GM23248 (cell line): ENCODE data around the gene VGF. TPM values are rescaled to one million over a fixed set of nuclear protein-coding genes. Genes with fewer than 3 reads are reported as not detected.
"Not testable (repeated sequence)": the region's sequence is repeated elsewhere in the genome, so short reads cannot be mapped to it uniquely, and the experiment has no call there.

Experiments
- DNase-seq: peaks from one replicate; pipeline ENCODE4 v3.0.0-alpha.2; 2015
- H2AFZ ChIP-seq: fragments of 200-600 bp; sonication (generic); 2 replicates; pipeline ENCODE4 v1.6.1; 2016; ENCODE audit warnings: antibody characterized with exemption
- H3F3A ChIP-seq: fragments of 200-600 bp; sonication (generic); 2 replicates; pipeline ENCODE4 v1.6.1; 2016; ENCODE audit warnings: mild to moderate bottlenecking, antibody characterized with exemption, mixed run types; ENCODE audit not compliant: insufficient read depth
- H3K27ac ChIP-seq: fragments of 200-600 bp; sonication (generic); 2 replicates; pipeline ENCODE4 v1.5.1; 2016; ENCODE audit warnings: mild to moderate bottlenecking
- H3K27me3 ChIP-seq: fragments of 200-600 bp; sonication (generic); replicated peaks from 2 replicates; pipeline ENCODE4 v1.6.1; 2016; ENCODE audit warnings: mild to moderate bottlenecking; ENCODE audit not compliant: insufficient read depth
- H3K36me3 ChIP-seq: fragments of 200-600 bp; sonication (generic); 2 replicates; pipeline ENCODE4 v1.6.1; 2016; ENCODE audit warnings: low read depth, mild to moderate bottlenecking
- H3K4me1 ChIP-seq: fragments of 200-600 bp; sonication (generic); 2 replicates; pipeline ENCODE4 v1.6.1; 2016; ENCODE audit warnings: mild to moderate bottlenecking; ENCODE audit not compliant: insufficient read depth
- H3K4me2 ChIP-seq: fragments of 200-600 bp; sonication (generic); one replicate; pipeline ENCODE4 v1.6.1; 2016; ENCODE audit warnings: mild to moderate bottlenecking; ENCODE audit not compliant: unreplicated experiment
- H3K4me3 ChIP-seq: fragments of 200-600 bp; sonication (generic); 2 replicates; pipeline ENCODE4 v1.5.1; 2016; ENCODE audit warnings: mild to moderate bottlenecking
- H3K79me2 ChIP-seq: fragments of 200-600 bp; sonication (generic); 2 replicates; pipeline ENCODE4 v1.6.1; 2016; ENCODE audit warnings: mild to moderate bottlenecking; ENCODE audit not compliant: insufficient read depth
- H3K9ac ChIP-seq: fragments of 200-600 bp; sonication (generic); 2 replicates; pipeline ENCODE4 v1.6.1; 2016; ENCODE audit warnings: mild to moderate bottlenecking
- H3K9me2 ChIP-seq: fragments of 200-600 bp; sonication (generic); 2 replicates; pipeline ENCODE4 v1.6.1; 2016; ENCODE audit warnings: mixed run types, mild to moderate bottlenecking, moderate library complexity; ENCODE audit not compliant: insufficient read depth
- H3K9me3 ChIP-seq: fragments of 200-600 bp; sonication (generic); one replicate; pipeline ENCODE4 v1.6.1; 2017; ENCODE audit warnings: low read depth
- H4K20me1 ChIP-seq: fragments of 200-600 bp; sonication (generic); 2 replicates; pipeline ENCODE4 v1.6.0; 2016; ENCODE audit not compliant: insufficient read depth
- EZH2 ChIP-seq: fragments of 200-600 bp; sonication (generic); IDR thresholded peaks from 2 replicates; pipeline ENCODE4 v1.6.1; 2018; ENCODE audit warnings: antibody characterized with exemption, mild to moderate bottlenecking; ENCODE audit not compliant: insufficient read depth, poor library complexity, severe bottlenecking
- EZH2phosphoT487 ChIP-seq: fragments of 200-600 bp; sonication (generic); IDR thresholded peaks from 2 replicates; pipeline ENCODE4 v1.6.1; 2018; ENCODE audit warnings: antibody characterized with exemption, moderate library complexity, mild to moderate bottlenecking, low read depth; ENCODE audit not compliant: insufficient read depth
- WGBS, 2 experiments: methylation state at CpG; one replicate each; pipeline ENCODE4 v1.1.6; 2015 to 2017; ENCODE audit warnings: low lambda C conversion rate in 2 of 2, low coverage in 1 of 2; ENCODE audit errors: missing lambda C conversion rate in 2 of 2; 5-methylcytosine and 5-hydroxymethylcytosine counted together
- in situ Hi-C: fragments of 300-500 bp; cut with MboI; formaldehyde crosslinking; loops from 2 replicates; pipeline ENCODE4 v1.15.0; 2020
- polyA plus RNA-seq: library from polyadenylated mRNA; unstranded; fragments of >200 nt; fragmentation: Nextera tagmentation; extraction: Ambion mirVana; gene quantifications from 2 replicates; pipeline ENCODE4 v1.2.1, GENCODE V29; 2016
- total RNA-seq: library from RNA; depleted of rRNA; stranded (reverse); fragments of >200 nt; shearing (Covaris generic); gene quantifications from 2 replicates; pipeline ENCODE4 v1.2.3, GENCODE V29; 2014

VGF gene
- total and polyA plus RNA-seq, 2 experiments from 2014 or later = not detected

GRCh38 chr7:101138213-101138870 is 27.0 kb downstream of the VGF start:
- 2 to 4% methylated on average over 15 to 16 of the region's 16 CpGs for WGBS, 2 experiments
- H3F3A ChIP-seq = peaks cover 83% of the 10 kb centered on the region
- H3K9me2 ChIP-seq = no peaks in the 10 kb centered on the region
- H3K9me3 ChIP-seq = no peaks in the 10 kb centered on the region
- no peaks in the 10 kb centered on the region for H3K79me2 ChIP-seq
- in situ Hi-C loops = no loop called here
- no peaks in the 10 kb centered on the region for H4K20me1 ChIP-seq
- H3K4me2 ChIP-seq = peak overlapping the region; percentile 35
- H3K27me3 ChIP-seq = no peaks in the 10 kb centered on the region
- H3K4me3 ChIP-seq = 0 out of 2 replicates have a peak overlapping the region, but pooled peaks have one; percentile 3
- H3K36me3 ChIP-seq = peaks cover 44% of the 10 kb centered on the region
- peaks cover 60% of the 10 kb centered on the region for H3K4me1 ChIP-seq
- TF ChIP-seq EZH2phosphoT487 (no peak), EZH2 (no peak)
- peak overlapping the region; percentile 98 for H3K27ac ChIP-seq
- H3K9ac ChIP-seq = peak overlapping the region; percentile 56
- no peak overlapping the region for H2AFZ ChIP-seq
- DNase-seq = peak; percentile 97

DNA sequence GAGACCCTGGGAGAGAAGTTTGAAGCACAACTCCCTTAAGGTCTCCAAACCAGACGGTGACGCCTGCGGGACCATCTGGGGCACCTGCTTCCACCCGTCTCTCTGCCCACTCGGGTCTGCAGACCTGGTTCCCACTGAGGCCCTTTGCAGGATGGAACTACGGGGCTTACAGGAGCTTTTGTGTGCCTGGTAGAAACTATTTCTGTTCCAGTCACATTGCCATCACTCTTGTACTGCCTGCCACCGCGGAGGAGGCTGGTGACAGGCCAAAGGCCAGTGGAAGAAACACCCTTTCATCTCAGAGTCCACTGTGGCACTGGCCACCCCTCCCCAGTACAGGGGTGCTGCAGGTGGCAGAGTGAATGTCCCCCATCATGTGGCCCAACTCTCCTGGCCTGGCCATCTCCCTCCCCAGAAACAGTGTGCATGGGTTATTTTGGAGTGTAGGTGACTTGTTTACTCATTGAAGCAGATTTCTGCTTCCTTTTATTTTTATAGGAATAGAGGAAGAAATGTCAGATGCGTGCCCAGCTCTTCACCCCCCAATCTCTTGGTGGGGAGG is 27.6 kb downstream of the VGF start:
- no peaks in the 10 kb centered on the region for H3K9me2 ChIP-seq
- peak overlapping the region; percentile 35 for H3K4me2 ChIP-seq
- in situ Hi-C loops = no loop called here

DNA sequence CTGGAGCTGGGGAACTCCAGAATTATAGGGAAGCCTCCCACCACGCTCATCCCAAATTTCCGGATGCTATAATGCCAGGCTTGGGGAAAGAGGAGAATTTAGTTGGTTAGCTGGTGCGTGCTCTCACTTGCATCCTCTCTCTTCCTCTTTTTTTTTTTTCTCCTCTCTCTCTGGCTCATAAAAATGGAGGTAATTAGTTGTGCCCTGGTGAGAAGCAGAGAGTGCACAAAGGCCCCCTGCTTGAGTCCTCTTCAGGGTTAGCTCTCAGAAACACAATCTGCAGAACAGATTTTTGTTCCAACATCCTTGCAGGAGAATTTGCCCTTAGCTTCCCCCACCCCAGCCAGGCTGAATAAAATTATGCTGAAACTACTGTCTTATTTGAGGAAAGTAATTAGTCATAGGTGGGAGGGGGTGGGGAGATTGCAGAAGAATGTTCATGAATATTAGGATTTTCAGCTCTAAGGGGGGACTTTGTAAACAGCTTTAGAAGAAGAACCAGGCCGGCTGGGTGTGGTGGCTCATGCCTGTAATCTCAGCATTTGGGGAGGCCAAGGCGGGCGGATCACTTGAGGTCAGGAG is 30.9 kb downstream of the VGF start:
- peak overlapping the region; percentile 29 for H3K4me2 ChIP-seq
- TF ChIP-seq EZH2 (no peak), EZH2phosphoT487 (no peak)
- H3K27ac ChIP-seq = peak overlapping the region; percentile 98
- H3K27me3 ChIP-seq = no peaks in the 10 kb centered on the region
- H3K4me3 ChIP-seq = peak overlapping the region; percentile 35
- 80 to 85% methylated on average over 5 to 6 of the region's 6 CpGs for WGBS, 2 experiments
- H3K79me2 ChIP-seq = peaks cover 13% of the 10 kb centered on the region
- H3K4me1 ChIP-seq = peaks cover 75% of the 10 kb centered on the region
- no peaks in the 10 kb centered on the region for H4K20me1 ChIP-seq
- H3K36me3 ChIP-seq = peaks cover 80% of the 10 kb centered on the region
- DNase-seq = peak; percentile 58
- peaks cover 95% of the 10 kb centered on the region for H3F3A ChIP-seq
- H3K9me2 ChIP-seq = no peaks in the 10 kb centered on the region
- in situ Hi-C loops = no loop called here
- H3K9ac ChIP-seq = peak overlapping the region; percentile 56
- no peak overlapping the region for H2AFZ ChIP-seq
- no peaks in the 10 kb centered on the region for H3K9me3 ChIP-seq

More for the DNA sequence above, 27.6 kb downstream of the VGF start:
- Histone ChIP-seq H3K79me2 (no peaks in the 10 kb centered on the region), H3K4me1 (peaks cover 67% of the 10 kb centered on the region), H3F3A (peaks cover 87% of the 10 kb centered on the region), H4K20me1 (no peaks in the 10 kb centered on the region), H2AFZ (no peak overlapping the region), H3K9ac (peak overlapping the region; percentile 56), H3K27me3 (no peaks in the 10 kb centered on the region), H3K4me3 (0 out of 2 replicates have a peak overlapping the region, but pooled peaks have one; percentile 3), H3K9me3 (no peaks in the 10 kb centered on the region), H3K36me3 (peaks cover 50% of the 10 kb centered on the region), H3K27ac (peak overlapping the region; percentile 98)
- TF ChIP-seq EZH2 (no peak), EZH2phosphoT487 (no peak)
- peak; percentile 46 for DNase-seq
- 56 to 65% methylated on average over 9 of the region's 9 CpGs for WGBS, 2 experiments

GRCh38 chr7:101133621-101134398 is 31.6 kb downstream of the VGF start:
- Histone ChIP-seq H3K4me2 (peak overlapping the region; percentile 26), H2AFZ (no peak overlapping the region), H3K9me2 (no peaks in the 10 kb centered on the region), H3K9me3 (no peaks in the 10 kb centered on the region), H3K36me3 (peaks cover 85% of the 10 kb centered on the region), H3K4me3 (peak overlapping the region; percentile 35), H3K9ac (peak overlapping the region; percentile 56), H4K20me1 (no peaks in the 10 kb centered on the region), H3K79me2 (peaks cover 20% of the 10 kb centered on the region), H3K4me1 (peaks cover 76% of the 10 kb centered on the region), H3K27ac (peak overlapping the region; percentile 98), H3F3A (peaks cover 95% of the 10 kb centered on the region), H3K27me3 (no peaks in the 10 kb centered on the region)
- in situ Hi-C loops = no loop called here
- peak; percentile 60 for DNase-seq
- TF ChIP-seq EZH2 = no peak
- no peak for TF ChIP-seq EZH2phosphoT487
- WGBS, 2 experiments = 74 to 82% methylated on average over 15 of the region's 15 CpGs

GRCh38 chr7:101132626-101133600 is 32.5 kb downstream of the VGF start:
- H3K27me3 ChIP-seq, H3K9me3 ChIP-seq, H3K9me2 ChIP-seq, H4K20me1 ChIP-seq, in situ Hi-C loops, H2AFZ ChIP-seq: not testable (repeated sequence)
- H3K36me3 ChIP-seq = peaks cover 91% of the 10 kb centered on the region
- peak overlapping the region; percentile 98 for H3K27ac ChIP-seq
- H3F3A ChIP-seq = peaks cover 100% of the 10 kb centered on the region
- peak overlapping the region; percentile 41 for H3K4me3 ChIP-seq
- 74 to 77% methylated on average over 15 to 18 of the region's 18 CpGs for WGBS, 2 experiments
- H3K9ac ChIP-seq = peak overlapping the region; percentile 56
- peaks cover 29% of the 10 kb centered on the region for H3K79me2 ChIP-seq
- H3K4me2 ChIP-seq = peak overlapping the region; percentile 26
- H3K4me1 ChIP-seq = peaks cover 72% of the 10 kb centered on the region
- peak; percentile 51 for DNase-seq
